NCI-H446 treated with DMSO at 0.1 percent for 48 hours (cell line): ENCODE results near the gene CELF2.

Experiments used
- DNase-seq: peaks from one replicate; lab custom pipeline; 2025; lab: John Stamatoyannopoulos, UW

CELF2 gene

GRCh38 chr10:11197878-11198277 lies 180.2 kb downstream of the CELF2 start:
- DNase-seq = no peak

GRCh38 chr10:11201911-11202310 lies 184.2 kb downstream of the CELF2 start:
- DNase-seq = peak; percentile 29

- DNase-seq = no peak
Observed at GRCh38 chr10:11204351-11204942, 186.8 kb downstream of the CELF2 start.

- no peak for DNase-seq
Observed at GRCh38 chr10:11205030-11205772, 187.5 kb downstream of the CELF2 start.

GRCh38 chr10:11206676-11207559 lies 189.2 kb downstream of the CELF2 start:
- DNase-seq = no peak

GRCh38 chr10:11207560-11207844 lies 189.8 kb downstream of the CELF2 start:
- no peak for DNase-seq

GRCh38 chr10:11208243-11208642 lies 190.6 kb downstream of the CELF2 start:
- DNase-seq = no peak

GRCh38 chr10:11208908-11209829 lies 191.5 kb downstream of the CELF2 start:
- DNase-seq = no peak

GRCh38 chr10:11209830-11210181 lies 192.1 kb downstream of the CELF2 start:
- no peak for DNase-seq

GRCh38 chr10:11210211-11210922 lies 192.7 kb downstream of the CELF2 start:
- no peak for DNase-seq

- DNase-seq = no peak
Observed at GRCh38 chr10:11212288-11213085, 194.8 kb downstream of the CELF2 start.

- DNase-seq = no peak
Observed at GRCh38 chr10:11213137-11213536, 195.5 kb downstream of the CELF2 start.

- DNase-seq = no peak
Observed at GRCh38 chr10:11214407-11214806, 196.7 kb downstream of the CELF2 start.

GRCh38 chr10:11215471-11215870 lies 197.8 kb downstream of the CELF2 start:
- no peak for DNase-seq

GRCh38 chr10:11217521-11217920 lies 199.8 kb downstream of the CELF2 start:
- DNase-seq = no peak

- DNase-seq = no peak
Observed at GRCh38 chr10:11218395-11218794, 200.7 kb downstream of the CELF2 start.

GRCh38 chr10:11219431-11219830 lies 201.8 kb downstream of the CELF2 start:
- no peak for DNase-seq

GRCh38 chr10:11223081-11223480 lies 205.4 kb downstream of the CELF2 start:
- DNase-seq = no peak

- no peak for DNase-seq
Observed at GRCh38 chr10:11223507-11224140, 206.0 kb downstream of the CELF2 start.

GRCh38 chr10:11224321-11224720 lies 206.6 kb downstream of the CELF2 start:
- no peak for DNase-seq
